Mesenchymal stem cell (in vitro differentiated cells and primary cell): ENCODE results near the gene ZMYM2.

Experiments
- DNase-seq: peaks from one replicate; pipeline ENCODE4 v3.0.0-alpha.2; 2013
- H2AFZ ChIP-seq: one replicate; pipeline ENCODE4 v1.6.1; 2013; ENCODE audit warnings: low read depth, mild to moderate bottlenecking, control low read depth, inconsistent platforms, low read length, moderate library complexity
- H2AK5ac ChIP-seq: 2 replicates; pipeline ENCODE4 v1.6.1; 2013; ENCODE audit warnings: low read length, moderate library complexity, mild to moderate bottlenecking, inconsistent platforms; ENCODE audit not compliant: severe bottlenecking
- H2BK120ac ChIP-seq: one replicate; pipeline ENCODE4 v1.6.1; 2013; ENCODE audit warnings: low read depth, mild to moderate bottlenecking, inconsistent platforms, low read length, moderate library complexity
- H2BK12ac ChIP-seq, 2 experiments: one replicate each; pipeline ENCODE4 v1.6.1; 2013; ENCODE audit warnings: inconsistent platforms in 2 of 2, low read length in 2 of 2, mild to moderate bottlenecking in 2 of 2, moderate library complexity in 2 of 2, control low read depth in 1 of 2
- H2BK15ac ChIP-seq: one replicate; pipeline ENCODE4 v1.6.1; 2013; ENCODE audit warnings: mild to moderate bottlenecking, low read depth, inconsistent platforms; ENCODE audit not compliant: poor library complexity, severe bottlenecking
- H2BK5ac ChIP-seq: 2 replicates; pipeline ENCODE4 v1.6.1; 2013; ENCODE audit warnings: low read depth, mild to moderate bottlenecking, low read length, control low read depth, inconsistent platforms; ENCODE audit not compliant: poor library complexity, severe bottlenecking
- H3K14ac ChIP-seq, 2 experiments: one replicate each; pipeline ENCODE4 v1.6.1; 2013; ENCODE audit warnings: inconsistent platforms in 2 of 2, low read length in 2 of 2, control low read depth in 1 of 2, mild to moderate bottlenecking in 1 of 2, moderate library complexity in 1 of 2
- H3K18ac ChIP-seq, 2 experiments: one replicate each; pipeline ENCODE4 v1.6.1; 2013; ENCODE audit warnings: inconsistent platforms in 2 of 2, low read length in 2 of 2, control low read depth in 1 of 2, low read depth in 1 of 2, mild to moderate bottlenecking in 1 of 2
- H3K23ac ChIP-seq, 2 experiments: one replicate each; pipeline ENCODE4 v1.6.1; 2013; ENCODE audit warnings: inconsistent platforms in 2 of 2, low read length in 2 of 2, mild to moderate bottlenecking in 2 of 2, moderate library complexity in 2 of 2, control low read depth in 1 of 2
- H3K27ac ChIP-seq: 2 replicates; pipeline ENCODE4 v1.5.1; 2013; ENCODE audit warnings: mild to moderate bottlenecking, moderate library complexity, low read length, control low read depth, inconsistent platforms; ENCODE audit not compliant: poor library complexity, severe bottlenecking
- H3K27me3 ChIP-seq, 2 experiments: 2 replicates each; pipeline versions ENCODE4 v1.6.1 to v1.7.0; 2013; ENCODE audit warnings: low read length in 2 of 2, mild to moderate bottlenecking in 2 of 2, moderate library complexity in 2 of 2, control low read depth in 1 of 2, inconsistent platforms in 1 of 2; ENCODE audit not compliant: control insufficient read depth in 1 of 2, insufficient read depth in 1 of 2
- H3K36me3 ChIP-seq, 2 experiments: 2 replicates each; pipeline versions ENCODE4 v1.6.1 to v1.7.0; 2013; ENCODE audit warnings: low read length in 2 of 2, control low read depth in 1 of 2, inconsistent platforms in 1 of 2, low read depth in 1 of 2, mild to moderate bottlenecking in 1 of 2; ENCODE audit not compliant: insufficient read depth in 2 of 2, control insufficient read depth in 1 of 2
- H3K4ac ChIP-seq, 2 experiments: one replicate each; pipeline ENCODE4 v1.6.1; 2013; ENCODE audit warnings: inconsistent platforms in 2 of 2, low read length in 2 of 2, mild to moderate bottlenecking in 2 of 2, moderate library complexity in 2 of 2, control low read depth in 1 of 2, low read depth in 1 of 2
- H3K4me1 ChIP-seq: 2 replicates; pipeline ENCODE4 v1.6.1; 2013; ENCODE audit warnings: low read depth, low read length, control low read depth; ENCODE audit not compliant: control insufficient read depth, insufficient read depth
- H3K4me2 ChIP-seq: 2 replicates; pipeline ENCODE4 v1.6.1; 2013; ENCODE audit warnings: low read length, mild to moderate bottlenecking, inconsistent platforms; ENCODE audit not compliant: poor library complexity, severe bottlenecking
- H3K4me3 ChIP-seq, 2 experiments: 2 replicates each; pipeline versions ENCODE4 v1.5.1 to v1.7.0; 2013; ENCODE audit warnings: low read length in 2 of 2, mild to moderate bottlenecking in 2 of 2, control low read depth in 1 of 2, low read depth in 1 of 2; ENCODE audit not compliant: insufficient read depth in 1 of 2
- H3K79me1 ChIP-seq: replicated peaks from 2 replicates; pipeline ENCODE4 v1.6.1; 2013; ENCODE audit warnings: mild to moderate bottlenecking, control low read depth, low read length, inconsistent platforms; ENCODE audit not compliant: poor library complexity, severe bottlenecking
- H3K9ac ChIP-seq: 2 replicates; pipeline ENCODE4 v1.7.0; 2013; ENCODE audit warnings: mild to moderate bottlenecking, low read length, moderate library complexity
- H3K9me3 ChIP-seq: 2 replicates; pipeline ENCODE4 v1.7.0; 2013; ENCODE audit warnings: mild to moderate bottlenecking, low read length; ENCODE audit not compliant: control insufficient read depth
- H4K8ac ChIP-seq: one replicate; pipeline ENCODE4 v1.6.1; 2013; ENCODE audit warnings: inconsistent platforms, mild to moderate bottlenecking, low read length, moderate library complexity
- H4K91ac ChIP-seq: one replicate; pipeline ENCODE4 v1.6.1; 2013; ENCODE audit warnings: mild to moderate bottlenecking, low read length, inconsistent platforms
- WGBS: methylation state at CpG from one replicate; pipeline ENCODE4 v1.1.7; 2013; ENCODE audit warnings: mixed read lengths; 5-methylcytosine and 5-hydroxymethylcytosine counted together

Gene ZMYM2

DNA sequence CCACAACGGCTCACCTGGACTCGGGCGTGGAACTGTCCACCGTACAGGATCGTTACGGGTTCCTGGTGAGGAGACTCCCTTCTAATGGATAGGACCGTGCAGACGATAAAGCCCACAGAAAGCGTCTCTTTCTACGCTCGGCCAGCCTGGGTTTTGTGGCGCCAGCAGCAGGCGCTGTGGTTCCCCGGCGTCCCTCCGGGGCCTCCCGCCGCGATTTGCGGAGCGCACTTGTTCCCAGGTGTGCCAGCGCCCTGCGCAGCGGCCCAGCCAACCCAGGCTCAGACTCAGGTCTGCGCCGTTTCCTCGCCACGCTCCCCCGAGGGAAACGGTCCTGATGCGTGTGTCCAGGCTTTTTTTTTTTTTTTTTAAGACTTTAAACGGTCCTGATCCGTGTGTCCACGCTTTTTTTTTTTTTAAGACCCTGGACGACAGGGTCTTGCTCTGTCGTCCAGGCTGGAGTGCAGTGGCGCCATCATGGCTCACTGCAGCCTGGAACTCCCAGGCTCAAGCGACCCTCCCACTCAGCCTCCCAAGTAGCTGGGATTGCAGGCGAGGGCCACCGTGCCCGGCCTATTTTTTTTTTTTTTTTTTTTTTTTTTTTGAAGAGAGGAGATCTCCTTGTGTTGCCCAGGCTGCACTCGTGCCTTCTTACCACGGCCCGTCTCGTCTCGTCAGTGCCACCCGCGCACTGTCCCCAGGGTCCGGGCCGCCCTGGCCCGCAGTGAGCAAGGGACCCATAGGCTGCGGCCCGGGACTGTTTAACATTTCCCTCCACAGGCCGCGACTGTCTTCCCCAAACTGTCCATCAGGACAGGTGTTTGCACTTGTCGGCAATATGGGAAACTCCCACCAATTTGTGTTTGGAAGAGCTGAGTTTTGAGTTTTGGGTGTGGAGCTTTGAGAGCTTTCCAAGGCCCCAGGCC is 178.5 kb downstream of the ZMYM2 start:
- Histone ChIP-seq H3K4me2 (no peak overlapping the region), H3K27me3 (peaks cover 17 to 73% of the 10 kb centered on the region in 2 experiments), H2BK15ac (no peak overlapping the region), H3K4me3 (peak overlapping the region in 1 of 2 experiments; percentile 59), H4K8ac (no peak overlapping the region), H2BK12ac (no peak overlapping the region), H3K27ac (no peak overlapping the region), H3K14ac (no peak overlapping the region), H3K4ac (no peak overlapping the region), H4K91ac (no peak overlapping the region), H2BK5ac (no peak overlapping the region), H3K79me1 (no peaks in the 10 kb centered on the region), H3K23ac (no peak overlapping the region), H3K36me3 (no peaks in the 10 kb centered on the region), H2AFZ (no peak overlapping the region), H3K4me1 (no peaks in the 10 kb centered on the region), H3K9ac (no peak overlapping the region), H3K9me3 (no peaks in the 10 kb centered on the region), H2BK120ac (no peak overlapping the region), H3K18ac (no peak overlapping the region), H2AK5ac (no peak overlapping the region)
- 48% methylated on average over 56 of the region's 56 CpGs for WGBS
- DNase-seq, result no peak

- H4K91ac ChIP-seq, result no peak overlapping the region
- no peak overlapping the region for H3K14ac ChIP-seq
- no peak overlapping the region for H2BK5ac ChIP-seq
- no peak overlapping the region for H3K18ac ChIP-seq
- no peaks in the 10 kb centered on the region for H3K9me3 ChIP-seq
- no peak overlapping the region for H3K23ac ChIP-seq
- H3K4me2 ChIP-seq, result no peak overlapping the region
- DNase-seq, result no peak
- no peak overlapping the region for H2BK15ac ChIP-seq
- no peaks in the 10 kb centered on the region for H3K36me3 ChIP-seq
- no peak overlapping the region for H3K9ac ChIP-seq
- H4K8ac ChIP-seq, result no peak overlapping the region
- H3K79me1 ChIP-seq, result no peaks in the 10 kb centered on the region
- H3K4me3 ChIP-seq, result no peak overlapping the region
- H2BK120ac ChIP-seq, result no peak overlapping the region
- peaks cover 16 to 76% of the 10 kb centered on the region in 2 experiments for H3K27me3 ChIP-seq
- H2AFZ ChIP-seq, result no peak overlapping the region
- no peak overlapping the region for H3K27ac ChIP-seq
- WGBS, result 83% methylated on average over 1 of the region's 2 CpGs
- no peak overlapping the region for H2BK12ac ChIP-seq
- no peaks in the 10 kb centered on the region for H3K4me1 ChIP-seq
- no peak overlapping the region for H3K4ac ChIP-seq
- H2AK5ac ChIP-seq, result no peak overlapping the region
Observed at GRCh38 chr13:20137875-20138274, 179.3 kb downstream of the ZMYM2 start.

- Histone ChIP-seq H3K36me3 (no peaks in the 10 kb centered on the region), H3K4ac (no peak overlapping the region), H3K14ac (no peak overlapping the region), H2BK120ac (no peak overlapping the region), H4K8ac (no peak overlapping the region), H3K4me3 (no peak overlapping the region), H3K18ac (no peak overlapping the region), H3K27ac (no peak overlapping the region), H3K9me3 (no peaks in the 10 kb centered on the region), H2BK5ac (no peak overlapping the region), H2AK5ac (no peak overlapping the region), H3K4me2 (no peak overlapping the region), H3K79me1 (no peaks in the 10 kb centered on the region), H4K91ac (no peak overlapping the region), H3K9ac (no peak overlapping the region), H2BK12ac (no peak overlapping the region), H2BK15ac (no peak overlapping the region), H2AFZ (no peak overlapping the region), H3K27me3 (peaks cover 22 to 89% of the 10 kb centered on the region in 2 experiments), H3K4me1 (no peaks in the 10 kb centered on the region), H3K23ac (no peak overlapping the region)
- DNase-seq, result no peak
- WGBS, result 0% methylated on average over 2 of the region's 4 CpGs
Observed at GRCh38 chr13:20140487-20140886, 182.0 kb downstream of the ZMYM2 start.
